ENCODE data around the gene COA3. TPM values are rescaled to one million over a fixed set of nuclear protein-coding genes. Genes with fewer than 3 reads are reported as not detected.

Gene COA3
- total RNA-seq, 2 experiments from 2014 or later = 4.0 to 4.5 TPM

DNA sequence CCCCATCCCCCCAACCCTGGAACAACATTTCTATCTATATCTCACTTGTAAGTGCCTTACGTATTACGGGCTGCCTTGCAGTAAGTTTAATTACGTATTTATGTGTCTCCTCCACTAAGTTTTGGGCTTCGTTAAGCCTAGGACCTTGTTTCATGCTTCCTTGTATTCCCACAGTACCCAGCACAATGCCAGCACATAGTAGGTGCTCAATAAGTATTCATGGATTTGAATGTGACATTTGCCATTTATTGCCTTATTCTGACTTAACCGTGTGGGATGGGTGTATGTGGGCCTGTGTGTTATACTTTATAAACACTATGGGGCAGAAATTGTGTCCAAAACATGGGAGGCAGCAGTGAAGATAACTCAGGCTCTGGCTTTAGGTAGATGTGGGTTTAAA lies 6.0 kb downstream of the COA3 start:
- TF ChIP-seq, protein P1, sequence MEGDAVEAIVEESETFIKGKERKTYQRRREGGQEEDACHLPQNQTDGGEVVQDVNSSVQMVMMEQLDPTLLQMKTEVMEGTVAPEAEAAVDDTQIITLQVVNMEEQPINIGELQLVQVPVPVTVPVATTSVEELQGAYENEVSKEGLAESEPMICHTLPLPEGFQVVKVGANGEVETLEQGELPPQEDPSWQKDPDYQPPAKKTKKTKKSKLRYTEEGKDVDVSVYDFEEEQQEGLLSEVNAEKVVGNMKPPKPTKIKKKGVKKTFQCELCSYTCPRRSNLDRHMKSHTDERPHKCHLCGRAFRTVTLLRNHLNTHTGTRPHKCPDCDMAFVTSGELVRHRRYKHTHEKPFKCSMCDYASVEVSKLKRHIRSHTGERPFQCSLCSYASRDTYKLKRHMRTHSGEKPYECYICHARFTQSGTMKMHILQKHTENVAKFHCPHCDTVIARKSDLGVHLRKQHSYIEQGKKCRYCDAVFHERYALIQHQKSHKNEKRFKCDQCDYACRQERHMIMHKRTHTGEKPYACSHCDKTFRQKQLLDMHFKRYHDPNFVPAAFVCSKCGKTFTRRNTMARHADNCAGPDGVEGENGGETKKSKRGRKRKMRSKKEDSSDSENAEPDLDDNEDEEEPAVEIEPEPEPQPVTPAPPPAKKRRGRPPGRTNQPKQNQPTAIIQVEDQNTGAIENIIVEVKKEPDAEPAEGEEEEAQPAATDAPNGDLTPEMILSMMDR (IDR thresholded peaks at IDR 0.05) = no peak
- no peak overlapping the region for H3K4me3 Mint-ChIP-seq

DNA sequence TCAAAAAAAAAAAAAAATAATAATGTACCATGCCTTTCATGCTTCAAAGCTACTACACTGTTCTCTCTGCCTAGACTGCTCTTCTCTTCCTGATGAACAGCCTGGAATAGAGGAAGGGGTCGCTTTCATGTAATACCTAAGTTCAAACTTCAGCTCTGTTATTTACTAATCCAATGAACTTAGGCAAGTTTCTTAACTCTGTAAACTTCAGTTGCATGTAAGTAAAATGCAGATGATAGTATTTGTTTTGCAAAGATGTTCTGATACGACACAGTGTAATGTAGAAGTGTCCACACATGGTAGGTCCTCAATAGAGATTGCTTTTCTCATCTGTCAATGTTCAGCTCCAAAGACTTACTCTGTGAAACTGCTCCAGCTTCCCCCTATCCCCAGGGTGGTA lies 6.6 kb downstream of the COA3 start:
- H3K27ac Mint-ChIP-seq = no peak overlapping the region
- no peaks in the 10 kb centered on the region for H3K9me3 ChIP-seq (ENCODE audit: control insufficient read depth in 1 of 2, insufficient read depth in 1 of 2, low read length in 2 of 2)
- H3K4me3 Mint-ChIP-seq = no peak overlapping the region
- H3K4me1 ChIP-seq (ENCODE audit: insufficient read depth, low read length) = peaks cover 11% of the 10 kb centered on the region
- CTCF ChIA-PET = no interaction called here
- no peak for ATAC-seq (ENCODE audit: poor library complexity)
- no peak overlapping the region for H3K27ac ChIP-seq (ENCODE audit: low read depth in 1 of 2, low read length in 2 of 2)
- H3K9me3 Mint-ChIP-seq = no peaks in the 10 kb centered on the region
- POLR2A ChIA-PET = no interaction called here
- H3K36me3 ChIP-seq (ENCODE audit: insufficient read depth, low read length) = peaks cover 4% of the 10 kb centered on the region
- no peaks in the 10 kb centered on the region for H3K4me1 Mint-ChIP-seq (ENCODE audit: low read depth)
- peaks cover 6% of the 10 kb centered on the region for H3K36me3 Mint-ChIP-seq (ENCODE audit: low read depth)
- no peak overlapping the region for H3K4me3 ChIP-seq (ENCODE audit: low read length)
- no peak for DNase-seq
- H3K27me3 ChIP-seq (ENCODE audit: control insufficient read depth in 1 of 2, insufficient read depth in 2 of 2, low read length in 2 of 2) = peaks cover 0 to 9% of the 10 kb centered on the region in 2 experiments
- intact Hi-C loops (cut with DNase I, micrococcal nuclease) = no loop called here
- H3K27me3 Mint-ChIP-seq = peaks cover 12% of the 10 kb centered on the region
- TF ChIP-seq, protein P1 (IDR thresholded peaks at IDR 0.05) = no peak

More for the DNA sequence above, 6.0 kb downstream of the COA3 start:
- ATAC-seq (ENCODE audit: poor library complexity) (no peak), DNase-seq (no peak)
- Mint-ChIP-seq H3K4me1 (ENCODE audit: low read depth) (peaks cover 4% of the 10 kb centered on the region), H3K27me3 (peaks cover 7% of the 10 kb centered on the region), H3K36me3 (ENCODE audit: low read depth) (peaks cover 6% of the 10 kb centered on the region), H3K9me3 (no peaks in the 10 kb centered on the region), H3K27ac (no peak overlapping the region)
- Histone ChIP-seq H3K36me3 (ENCODE audit: insufficient read depth, low read length) (peaks cover 4% of the 10 kb centered on the region), H3K27ac (ENCODE audit: low read depth in 1 of 2, low read length in 2 of 2) (no peak overlapping the region), H3K27me3 (ENCODE audit: control insufficient read depth in 1 of 2, insufficient read depth in 2 of 2, low read length in 2 of 2) (peaks cover 0 to 7% of the 10 kb centered on the region in 2 experiments), H3K9me3 (ENCODE audit: control insufficient read depth in 1 of 2, insufficient read depth in 1 of 2, low read length in 2 of 2) (no peaks in the 10 kb centered on the region), H3K4me3 (ENCODE audit: low read length) (no peak overlapping the region), H3K4me1 (ENCODE audit: insufficient read depth, low read length) (peaks cover 17% of the 10 kb centered on the region)
- ChIA-PET POLR2A (no interaction called here), CTCF (no interaction called here)
- intact Hi-C loops (cut with DNase I, micrococcal nuclease) = no loop called here

DNA sequence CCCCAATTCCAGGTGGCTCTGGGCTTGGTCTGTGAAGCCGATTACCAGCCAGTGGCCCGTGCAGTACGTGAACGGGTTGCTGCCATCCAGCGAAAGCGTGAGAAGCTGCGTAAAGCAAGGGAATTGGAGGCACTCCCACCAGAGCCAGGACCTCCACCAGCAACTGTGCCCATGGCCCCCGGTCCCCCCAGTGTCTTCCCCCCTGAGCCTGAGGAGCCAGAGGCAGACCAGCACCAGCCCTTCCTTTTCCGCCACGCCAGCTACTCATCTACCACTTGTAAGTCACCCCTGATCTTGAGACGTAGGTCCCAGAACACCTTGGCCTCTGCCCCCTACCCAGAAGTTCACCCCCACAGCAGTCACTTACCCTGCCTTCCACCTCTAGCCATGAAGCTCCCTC lies 11.2 kb downstream of the COA3 start:
- no peak overlapping the region for H3K27ac ChIP-seq (ENCODE audit: low read depth in 1 of 2, low read length in 2 of 2)
- Mint-ChIP-seq H3K36me3 (ENCODE audit: low read depth) (no peaks in the 10 kb centered on the region), H3K27me3 (peaks cover 55% of the 10 kb centered on the region), H3K9me3 (no peaks in the 10 kb centered on the region), H3K4me3 (no peak overlapping the region), H3K27ac (no peak overlapping the region), H3K4me1 (ENCODE audit: low read depth) (peaks cover 23% of the 10 kb centered on the region)
- DNase-seq (no peak), ATAC-seq (ENCODE audit: poor library complexity) (no peak)
- H3K27me3 ChIP-seq (ENCODE audit: control insufficient read depth in 1 of 2, insufficient read depth in 2 of 2, low read length in 2 of 2) = peaks cover 41 to 52% of the 10 kb centered on the region in 2 experiments
- H3K9me3 ChIP-seq (ENCODE audit: control insufficient read depth in 1 of 2, insufficient read depth in 1 of 2, low read length in 2 of 2) = peaks cover 0 to 19% of the 10 kb centered on the region in 2 experiments
- TF ChIP-seq, protein P1 (IDR thresholded peaks at IDR 0.05) = no peak
- H3K36me3 ChIP-seq (ENCODE audit: insufficient read depth, low read length) = no peaks in the 10 kb centered on the region
- ChIA-PET POLR2A (interaction anchor here (0.8 kb wide), 1 partner anchor 14 kb away, joined by 5 read pairs; the partner anchor contains the start of gene VPS25), CTCF (no interaction called here)
- H3K4me1 ChIP-seq (ENCODE audit: insufficient read depth, low read length) = peaks cover 19% of the 10 kb centered on the region
- intact Hi-C loops (cut with DNase I, micrococcal nuclease) = no loop called here
- H3K4me3 ChIP-seq (ENCODE audit: low read length) = no peak overlapping the region

Data from CD4-positive, alpha-beta T cell (primary cell).